ENCODE measurements around the gene SLC38A10. TPM values are rescaled to one million over a fixed set of nuclear protein-coding genes. Genes with fewer than 3 reads are reported as not detected.
A peak's percentile ranks its signal among the peaks of the same experiment; 100 is the strongest.
"Not testable (repeated sequence)": the region's sequence is repeated elsewhere in the genome, so short reads cannot be mapped to it uniquely, and the experiment has no call there.

SLC38A10 gene
- total RNA-seq, 1 experiment from 2014 or later = 40.9 TPM

DNA sequence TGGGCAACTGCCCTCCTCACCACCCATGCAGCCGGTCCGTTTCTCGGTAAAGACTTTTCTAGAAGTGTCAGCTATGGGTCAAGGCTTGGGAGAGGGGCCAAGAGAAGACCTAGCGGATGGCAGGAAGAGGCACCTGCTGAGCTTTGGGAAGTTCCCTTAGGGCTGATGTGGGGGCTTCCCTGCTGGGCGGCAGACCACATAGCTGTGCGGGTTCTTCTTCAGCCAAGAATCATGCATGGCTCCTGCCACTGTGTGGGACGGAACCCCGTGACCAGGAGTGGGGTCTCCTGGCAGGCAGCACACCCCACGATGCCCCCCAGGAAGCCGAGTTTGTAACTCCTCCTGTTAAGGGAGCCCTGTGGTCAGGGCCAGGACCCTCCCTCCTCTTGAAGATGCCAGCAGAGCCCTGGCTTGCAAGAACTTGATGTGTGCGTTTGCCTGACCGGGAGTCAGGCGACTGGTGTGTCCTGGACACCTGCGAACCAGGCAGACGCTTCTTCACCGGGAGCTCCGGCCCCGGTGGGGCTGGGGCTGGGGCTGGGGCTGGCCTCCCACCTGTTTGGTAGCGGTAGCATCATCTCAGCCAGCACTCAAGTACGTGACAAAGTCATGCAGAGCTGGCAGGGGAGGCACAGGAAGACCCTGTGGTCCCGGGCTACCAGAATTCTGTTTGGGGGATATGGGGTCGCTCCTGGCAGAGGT is 17.7 kb upstream of the SLC38A10 start:
- no peak for DNase-seq (ENCODE audit: low spot score)

DNA sequence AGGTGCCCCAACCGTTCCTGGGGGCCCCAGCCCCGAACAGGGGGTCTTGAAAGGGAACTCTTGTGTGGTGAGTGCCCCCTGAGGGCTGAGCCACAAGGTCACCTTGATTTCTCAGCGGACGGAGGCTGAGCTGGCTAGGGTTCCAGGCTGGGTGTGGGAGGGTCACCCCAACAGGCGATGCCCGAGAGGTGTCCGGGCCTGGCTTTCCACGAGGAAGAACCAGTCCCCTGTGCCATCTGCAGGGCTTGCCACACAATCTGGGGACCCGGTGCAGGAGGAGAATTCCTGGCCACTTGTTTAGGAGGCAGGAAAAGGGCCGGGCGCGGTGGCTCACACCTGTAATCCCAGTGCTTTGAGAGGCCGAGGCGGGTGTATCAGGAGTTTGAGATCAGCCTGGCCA is 16.8 kb upstream of the SLC38A10 start:
- no peak for DNase-seq (ENCODE audit: low spot score)

DNA sequence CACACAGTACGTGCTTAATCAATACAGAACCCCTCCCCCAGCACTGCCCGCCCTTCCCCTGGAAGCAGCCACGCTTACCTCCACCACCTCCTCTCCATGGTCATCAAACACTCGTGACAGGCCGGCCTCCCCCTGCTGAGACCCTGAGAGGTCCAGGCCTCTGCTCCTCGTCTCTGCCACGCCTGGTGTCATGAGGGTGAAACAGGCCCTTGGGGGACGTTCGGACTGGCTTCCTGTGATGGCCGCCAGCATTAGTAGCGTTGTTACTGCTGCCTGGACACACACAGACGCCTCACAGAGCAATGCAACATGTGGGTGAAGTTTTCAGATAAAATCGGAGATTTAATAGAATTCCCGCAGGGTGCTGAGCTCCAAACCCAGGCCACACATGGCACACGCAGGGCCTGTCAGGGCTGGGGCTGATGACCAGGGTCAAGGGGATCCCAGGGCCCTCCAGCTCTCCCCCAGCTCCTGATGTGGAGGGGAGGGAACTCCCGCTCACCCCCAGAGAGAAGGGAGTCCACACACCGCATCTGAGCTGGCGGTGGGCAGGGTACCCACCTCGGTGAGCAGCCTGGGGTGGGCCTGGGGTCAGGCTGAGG is 15.9 kb upstream of the SLC38A10 start:
- DNase-seq (ENCODE audit: low spot score) = no peak

DNA sequence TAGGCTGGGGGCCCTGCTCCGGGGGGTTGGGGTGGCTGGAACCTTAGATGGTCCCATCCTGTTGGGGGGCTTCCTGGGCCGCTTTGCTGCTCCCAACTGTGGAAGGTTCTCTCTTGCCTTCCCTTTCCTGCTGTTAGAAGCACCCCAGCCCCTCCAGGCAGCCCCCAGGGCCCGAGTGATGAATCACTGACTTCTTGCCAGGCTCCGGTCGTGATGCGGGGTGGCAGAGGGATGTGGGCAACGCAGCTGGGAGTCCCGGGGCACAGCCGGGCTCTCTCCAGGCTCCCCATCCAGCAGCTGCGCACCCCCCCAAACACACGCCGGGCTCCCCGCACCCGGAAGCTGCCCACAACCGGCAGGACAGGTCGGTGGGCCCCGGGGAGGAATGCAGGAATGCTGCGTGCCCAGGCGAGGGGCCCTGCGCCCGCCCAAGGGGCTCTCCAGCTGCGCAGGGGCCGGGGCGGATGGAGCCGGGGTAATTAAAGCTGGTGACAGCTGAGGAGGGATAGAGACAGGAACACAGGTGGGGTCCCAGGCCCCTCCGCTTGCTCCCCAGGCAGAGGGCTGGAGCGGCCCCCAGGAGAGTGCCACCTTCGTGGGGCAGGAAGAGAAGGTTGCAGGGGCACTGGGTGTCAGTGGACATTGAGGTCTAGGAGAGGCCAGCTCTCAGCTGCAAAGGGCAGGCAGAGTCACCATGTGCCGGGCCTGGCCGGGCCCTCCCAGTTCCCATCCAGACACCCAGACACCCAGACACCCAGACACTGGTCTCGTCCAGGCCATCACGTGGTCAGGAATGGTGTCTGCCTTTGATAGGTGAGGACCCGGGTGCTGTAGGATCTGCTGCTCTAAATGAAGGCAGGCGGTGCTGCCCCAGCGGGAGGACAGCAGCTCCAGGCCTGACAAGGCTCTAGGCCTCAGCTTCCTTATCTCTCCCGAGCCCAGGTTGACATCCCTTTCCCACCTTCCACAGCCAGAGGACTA is 15.0 kb upstream of the SLC38A10 start:
- no peak for DNase-seq (ENCODE audit: low spot score)

DNA sequence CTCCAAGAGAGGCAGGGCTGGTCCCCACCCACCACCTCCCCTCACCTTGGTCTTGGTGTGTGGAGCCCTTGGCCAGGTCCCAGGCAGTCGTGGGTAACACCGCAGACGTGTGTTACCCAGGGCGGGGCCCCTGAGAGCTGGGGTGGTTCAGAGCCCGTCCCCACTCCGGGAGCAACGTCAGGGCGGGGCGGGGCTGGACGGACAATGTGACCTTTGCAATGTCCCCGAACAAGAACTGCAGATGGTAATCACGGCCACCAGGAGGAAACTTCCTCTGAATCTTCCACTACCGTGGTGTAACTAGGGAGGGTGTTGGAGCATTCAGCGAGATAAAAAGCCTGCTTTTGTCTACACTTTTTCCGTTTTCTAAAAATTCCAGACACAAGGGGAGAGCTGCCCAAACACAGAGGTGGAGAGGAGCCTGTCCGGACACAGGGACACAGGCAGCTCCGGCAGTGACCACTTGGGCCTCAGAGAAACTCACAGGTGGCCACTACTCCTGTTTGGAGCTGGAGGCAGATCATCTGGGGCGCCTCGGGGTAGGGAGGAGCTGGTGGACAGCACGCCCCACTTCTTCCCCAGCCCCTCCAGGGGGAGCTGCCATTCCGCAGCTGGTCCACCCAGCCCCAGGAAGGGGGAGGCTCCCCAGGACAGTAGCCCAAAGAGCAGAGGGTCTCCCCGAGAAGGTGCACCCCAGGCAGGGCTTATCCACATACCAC is 14.2 kb upstream of the SLC38A10 start:
- DNase-seq (ENCODE audit: low spot score) = peak; percentile 85

DNA sequence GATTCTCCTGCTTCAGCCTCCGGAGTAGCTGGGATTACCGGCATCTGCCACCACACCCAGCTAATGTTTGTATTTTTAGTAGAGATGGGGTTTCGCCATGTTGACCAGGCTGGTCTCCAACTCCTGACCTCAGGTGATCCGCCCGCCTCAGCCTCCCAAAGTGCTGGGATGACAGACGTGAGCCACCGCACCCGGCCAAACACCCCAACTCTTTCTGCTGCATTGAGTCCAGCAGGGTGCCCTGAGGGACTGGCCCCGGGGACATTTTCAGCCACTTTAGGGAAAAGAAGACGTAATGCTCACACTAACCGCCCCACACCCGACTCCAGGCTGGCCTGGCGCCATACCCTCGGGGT is 13.7 kb upstream of the SLC38A10 start:
- not testable (repeated sequence) for DNase-seq (ENCODE audit: low spot score)

DNA sequence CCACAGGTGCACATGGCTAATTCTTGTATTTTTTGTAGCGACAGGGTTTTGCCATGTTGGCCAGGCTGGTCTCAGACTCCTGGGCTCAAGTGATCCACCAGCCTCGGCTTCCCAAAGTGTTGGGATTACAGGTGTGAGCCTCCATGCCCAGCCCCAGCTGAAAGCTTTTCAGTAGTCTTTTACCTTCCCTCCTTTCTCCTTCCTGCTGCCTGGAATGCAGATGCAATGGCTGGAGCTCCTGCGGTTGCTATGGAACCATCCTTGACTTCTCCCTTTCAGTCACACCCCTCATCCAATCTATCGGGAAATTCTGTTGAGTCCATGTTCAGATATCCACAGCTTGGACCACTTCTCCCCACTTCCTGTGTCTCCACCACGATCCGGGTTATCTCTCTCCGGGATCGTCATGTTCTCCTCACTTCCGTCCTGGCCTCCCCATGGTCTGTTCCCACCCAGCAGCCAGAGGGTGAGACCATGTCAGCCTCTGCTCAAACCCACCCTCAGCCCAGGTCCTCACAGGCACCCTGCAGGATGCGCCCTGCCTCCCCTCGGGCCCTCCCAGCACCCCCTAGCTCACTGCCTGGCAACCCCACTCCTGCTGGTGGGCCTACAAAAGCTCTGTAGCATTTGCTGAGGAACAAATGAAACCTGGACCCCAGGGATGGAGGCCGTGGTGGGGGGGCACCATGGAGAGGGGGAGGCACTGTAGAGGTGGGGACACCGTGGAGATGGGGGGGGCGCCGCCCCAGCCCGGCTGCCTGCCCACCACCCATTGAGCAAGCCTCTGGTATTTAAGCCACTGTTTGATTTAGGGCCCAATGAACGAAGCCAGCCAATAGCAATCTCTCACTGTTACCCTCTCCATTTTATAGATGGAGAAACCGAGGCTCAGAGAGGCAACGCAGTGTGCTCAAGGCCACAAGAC is 12.8 kb upstream of the SLC38A10 start:
- DNase-seq (ENCODE audit: low spot score) = no peak

DNA sequence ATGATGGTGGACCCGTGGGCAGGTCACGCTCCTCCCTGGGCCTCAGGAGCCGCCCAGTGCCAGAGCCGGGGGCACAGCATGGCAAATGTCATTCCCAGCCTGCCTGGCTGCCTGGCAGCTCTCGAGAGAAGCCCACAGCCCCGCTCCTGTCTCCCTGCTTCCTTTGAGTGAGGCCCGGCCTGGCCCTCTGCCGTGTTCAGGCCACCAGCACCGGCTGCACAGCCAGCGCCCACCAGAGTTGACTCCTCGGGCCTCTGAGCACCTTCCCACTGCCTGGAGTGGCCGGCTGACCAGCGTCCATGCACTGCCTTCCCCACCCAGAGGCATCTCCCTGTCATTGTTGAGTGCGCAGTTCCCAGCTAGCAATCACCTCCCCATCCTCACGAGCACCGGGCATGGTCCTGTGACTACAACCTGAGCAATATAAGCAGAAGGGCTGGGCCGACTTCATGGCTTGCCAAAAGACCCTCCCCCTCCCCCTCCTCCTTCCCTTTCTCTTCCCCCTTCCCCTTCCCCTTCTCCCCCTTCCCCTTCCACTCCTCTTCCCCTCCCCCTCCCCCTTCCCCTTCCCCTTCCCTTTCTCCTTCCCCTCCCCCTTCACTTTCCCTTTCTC is 11.9 kb upstream of the SLC38A10 start:
- no peak for DNase-seq (ENCODE audit: low spot score)

DNA sequence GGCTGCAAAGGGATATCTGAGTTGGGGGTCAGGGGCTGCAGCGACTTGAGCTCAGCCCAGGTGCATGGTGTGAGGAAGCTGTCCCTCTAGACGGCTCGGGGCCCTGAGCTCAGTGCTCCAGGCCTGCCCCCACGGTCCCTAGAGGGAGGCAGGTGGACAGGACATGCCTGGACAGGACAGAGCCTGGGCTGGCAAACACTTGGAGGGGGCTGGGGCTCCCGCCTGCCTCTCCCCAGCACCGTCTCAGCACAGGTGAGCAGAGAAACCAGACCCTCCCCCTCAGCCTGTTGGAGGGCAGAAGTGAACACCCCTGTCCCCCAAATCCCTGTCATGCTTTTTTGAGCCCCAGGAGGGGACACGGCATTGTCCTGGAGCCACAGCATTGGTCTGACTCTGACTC is 11.4 kb upstream of the SLC38A10 start:
- no peak for DNase-seq (ENCODE audit: low spot score)

DNA sequence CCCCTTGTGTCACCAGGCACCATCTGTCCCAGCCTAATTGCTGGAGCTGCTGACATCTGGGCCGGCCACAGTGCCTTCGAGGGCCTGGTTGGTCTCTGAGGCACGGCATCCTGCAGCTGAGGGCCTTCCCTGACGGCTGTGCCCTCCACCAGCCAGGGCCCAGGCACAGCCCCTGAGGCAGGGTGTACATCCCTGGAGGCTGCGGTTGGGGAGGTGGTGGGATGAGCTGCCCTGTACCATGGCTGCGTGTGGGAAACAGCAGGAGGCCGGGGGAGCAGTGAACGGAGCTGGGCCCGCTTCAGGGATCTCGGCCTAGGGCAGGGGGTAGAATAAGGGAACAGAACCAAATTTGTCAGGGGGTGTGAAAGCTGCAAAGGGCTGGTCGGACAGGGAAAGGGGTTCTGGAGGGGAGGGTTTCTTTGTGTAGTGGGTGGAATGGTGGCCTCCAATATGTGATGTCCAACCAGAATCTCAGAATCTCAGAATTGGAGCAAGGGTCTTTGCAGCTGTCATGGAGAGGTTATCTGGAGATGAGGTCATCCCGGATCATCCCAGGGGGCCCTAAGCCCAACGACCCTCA is 10.0 kb upstream of the SLC38A10 start:
- DNase-seq (ENCODE audit: low spot score) = no peak

DNA sequence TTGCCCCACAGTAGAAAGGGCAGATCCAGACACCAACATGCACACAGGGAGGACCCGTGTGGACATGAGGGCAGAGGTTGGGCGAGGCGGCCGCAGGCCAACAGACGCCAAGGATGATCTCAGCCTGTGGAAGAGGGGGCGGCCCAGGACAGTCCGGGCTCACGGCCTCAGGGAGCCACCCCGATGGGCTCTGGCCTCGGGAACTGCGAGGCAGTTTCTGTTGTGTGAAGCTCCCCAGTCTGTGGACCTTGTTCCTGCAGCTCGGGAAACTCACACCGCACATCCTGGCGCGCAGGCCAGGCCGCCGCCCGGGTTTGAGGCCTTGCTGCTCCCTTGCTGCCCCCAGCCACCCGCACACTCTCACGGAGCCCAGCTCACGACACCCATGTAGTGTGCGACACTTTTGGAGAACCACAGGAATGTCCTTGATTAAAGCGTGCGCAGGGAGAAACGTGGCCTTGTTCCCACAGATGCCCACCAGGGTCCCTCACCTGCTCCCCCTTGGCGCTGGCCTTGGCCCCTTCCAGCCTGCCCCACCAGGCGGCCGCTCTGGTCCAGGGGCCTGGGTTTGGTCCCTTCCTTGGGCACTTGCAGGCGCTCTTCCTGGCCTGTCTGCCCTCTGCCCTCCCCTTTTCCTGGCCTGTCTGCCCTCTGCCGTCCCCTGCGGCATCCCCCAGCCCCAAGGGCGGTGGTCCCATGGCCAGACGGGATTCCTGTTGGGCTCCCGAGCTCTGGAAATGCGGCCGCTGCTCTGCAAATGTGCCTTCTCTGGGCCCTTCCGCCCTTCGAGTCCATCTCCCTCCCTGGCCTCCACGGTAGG is 9.3 kb upstream of the SLC38A10 start:
- no peak for DNase-seq (ENCODE audit: low spot score)

DNA sequence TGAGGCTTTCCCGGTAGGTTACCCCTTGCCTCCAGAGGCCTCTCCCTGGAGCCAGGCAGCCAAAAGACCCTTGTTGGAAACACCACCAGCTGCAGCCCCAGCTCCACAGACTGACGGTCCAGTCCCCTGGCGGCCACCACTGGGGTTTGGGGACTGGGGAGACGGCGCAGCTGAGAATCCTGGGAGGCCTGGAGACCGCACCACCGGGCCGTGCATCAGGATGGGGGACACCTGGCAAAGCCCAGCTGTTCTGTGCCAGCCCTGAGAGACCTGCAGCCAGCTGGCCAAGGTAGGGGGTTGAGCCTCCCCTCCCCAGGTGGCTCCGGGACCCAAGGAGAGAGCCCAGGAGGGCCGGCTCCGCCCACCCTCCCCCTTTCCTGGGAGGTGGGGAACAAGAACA is 8.3 kb upstream of the SLC38A10 start:
- no peak for DNase-seq (ENCODE audit: low spot score)

DNA sequence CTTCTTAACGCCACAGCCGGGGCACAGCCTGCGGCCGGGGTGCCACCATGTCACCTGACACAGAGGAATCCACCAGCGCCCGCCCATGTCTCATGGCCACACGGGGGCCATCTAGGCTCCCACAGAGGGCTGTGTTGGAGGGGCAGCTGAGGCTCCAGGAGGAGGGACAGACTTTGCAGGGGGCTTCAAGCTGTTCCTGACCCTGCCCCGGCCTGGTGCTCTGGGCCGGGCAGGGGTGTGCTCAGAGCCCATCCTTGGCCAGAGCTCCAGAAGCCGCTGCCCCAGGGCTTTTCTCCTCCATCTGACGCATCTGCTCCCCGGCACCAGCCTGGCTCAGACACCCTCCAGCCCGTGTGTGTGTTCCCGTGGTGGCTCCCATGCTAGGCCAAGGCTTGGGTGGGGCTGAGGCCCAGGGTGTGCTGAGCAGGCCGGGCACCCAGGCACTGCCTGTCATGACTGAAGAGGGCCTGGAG is 7.8 kb upstream of the SLC38A10 start:
- no peak for DNase-seq (ENCODE audit: low spot score)

DNA sequence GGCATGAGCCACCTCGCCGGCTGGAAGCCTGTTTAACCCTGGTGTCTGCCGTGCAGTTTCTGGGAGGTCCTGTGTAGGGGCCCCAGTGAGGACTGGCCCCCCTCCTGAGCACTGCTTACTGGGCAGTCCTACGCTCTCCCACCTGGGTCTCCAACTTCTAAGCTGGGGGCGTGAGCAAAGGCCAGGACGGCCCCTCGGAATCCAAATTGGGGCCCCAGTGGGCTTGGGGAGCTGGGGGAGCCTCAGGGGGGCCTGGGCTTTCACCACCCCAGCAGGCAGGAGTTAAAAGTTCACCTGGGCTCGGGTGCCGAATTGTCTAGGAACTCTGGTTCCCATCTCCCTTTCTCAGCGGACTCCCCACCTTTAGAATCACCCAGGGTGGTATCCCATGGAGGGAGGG is 7.2 kb upstream of the SLC38A10 start:
- no peak for DNase-seq (ENCODE audit: low spot score)

DNA sequence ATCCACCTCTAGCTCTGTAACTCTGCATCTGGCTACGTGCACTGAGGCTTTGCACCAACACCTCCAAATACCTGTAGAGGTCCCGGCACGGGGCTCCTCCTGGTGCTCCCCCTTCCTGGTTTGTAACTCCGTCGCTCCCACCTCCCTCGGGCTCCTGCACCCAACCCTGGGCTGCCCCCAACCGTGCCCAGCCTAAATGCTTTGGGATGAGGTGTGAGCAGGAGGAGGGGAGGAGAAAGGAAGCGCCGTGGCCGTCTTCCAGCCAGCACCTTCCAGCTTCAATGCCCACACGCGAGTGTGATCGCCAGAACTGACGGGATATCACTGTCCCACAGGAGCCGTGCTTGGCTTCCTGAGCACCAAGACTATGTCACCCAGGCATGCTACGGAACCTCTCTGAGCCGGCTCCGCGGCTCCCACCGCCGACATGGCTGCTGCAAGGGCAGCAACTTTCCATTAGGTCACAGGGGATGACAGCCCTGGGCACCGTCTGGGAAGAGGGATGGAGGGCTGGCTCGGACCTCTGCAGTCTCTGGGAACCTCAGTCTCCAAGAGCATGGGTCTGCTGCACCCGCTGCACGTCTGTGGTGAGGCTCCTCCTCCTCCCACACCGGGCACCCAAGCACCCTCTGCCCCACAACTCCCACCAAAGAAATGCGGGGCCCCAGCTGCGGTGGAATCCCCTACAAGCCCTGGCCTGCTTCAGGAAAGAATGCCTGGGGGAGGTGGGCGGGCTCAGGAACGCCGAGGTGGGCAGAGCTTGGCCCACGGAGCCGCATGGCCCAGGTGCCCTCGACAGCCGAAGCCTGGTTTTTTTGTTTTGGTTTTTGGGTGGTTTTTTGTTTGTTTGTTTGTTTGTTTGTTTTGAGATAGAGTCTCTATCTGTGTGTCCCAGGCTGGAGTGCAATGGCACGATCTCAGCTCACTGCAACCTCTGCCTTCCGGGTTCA is 6.4 kb upstream of the SLC38A10 start:
- no peak for DNase-seq (ENCODE audit: low spot score)

DNA sequence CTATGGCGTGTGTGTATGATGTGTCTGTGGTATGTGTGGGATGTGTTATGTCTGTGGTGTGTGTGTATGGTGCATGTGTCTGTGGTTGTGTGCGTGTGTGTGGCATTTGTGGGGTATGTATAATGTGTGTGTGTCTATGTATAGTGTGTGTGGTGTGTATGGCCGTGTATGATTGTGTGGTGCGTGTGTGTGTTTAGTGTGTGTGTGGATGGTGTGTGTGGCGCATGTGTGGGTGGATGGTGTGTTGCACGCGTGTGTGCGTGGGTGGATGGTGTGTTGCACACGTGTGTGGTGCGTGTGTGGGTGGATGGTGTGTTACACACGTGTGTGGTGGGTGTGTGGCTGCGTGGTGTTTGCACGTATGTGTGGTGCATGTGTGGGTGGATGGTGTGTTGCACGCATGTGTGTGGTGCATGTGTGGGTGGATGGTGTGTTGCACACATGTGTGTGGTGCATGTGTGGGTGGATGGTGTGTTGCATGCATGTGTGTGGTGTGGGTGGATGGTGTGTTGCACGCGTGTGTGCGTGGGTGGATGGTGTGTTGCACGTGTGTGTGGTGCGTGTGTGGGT is 5.6 kb upstream of the SLC38A10 start:
- no peak for DNase-seq (ENCODE audit: low spot score)

DNA sequence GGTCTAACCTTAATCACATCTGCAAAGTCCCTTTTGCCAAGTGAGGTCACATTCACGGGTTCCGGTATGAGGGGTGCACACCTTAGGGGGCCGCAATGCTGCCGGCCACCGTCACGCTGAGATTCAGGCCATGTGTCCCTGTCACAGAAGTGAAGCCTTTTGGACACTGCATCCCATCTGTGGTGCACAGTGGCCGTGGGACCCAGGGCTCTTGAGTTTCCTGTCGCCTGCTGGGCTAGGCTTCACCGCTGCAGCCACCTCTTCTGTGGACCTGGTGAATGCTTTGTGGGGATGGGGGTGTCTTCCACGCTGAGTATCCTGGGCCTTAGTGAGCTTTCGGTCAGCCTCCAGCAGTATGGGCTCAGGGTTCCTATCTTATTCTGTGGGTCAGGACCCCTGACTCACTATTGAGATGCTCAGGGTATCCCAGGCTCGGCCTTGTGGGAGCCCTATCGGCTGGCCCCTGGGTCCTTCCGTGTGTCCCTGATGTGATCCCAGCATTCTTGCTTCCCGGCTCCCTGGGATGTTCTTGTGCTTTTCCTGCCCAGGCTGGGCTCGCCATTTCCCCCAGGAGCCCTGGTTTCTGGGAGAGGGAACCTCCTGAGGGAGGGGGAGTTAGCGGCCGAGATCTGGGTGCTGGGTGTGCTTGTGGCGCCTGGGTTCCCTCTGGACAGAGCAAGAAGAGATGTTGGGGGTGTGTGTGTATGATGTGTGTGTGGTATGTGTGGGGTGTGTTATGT is 4.9 kb upstream of the SLC38A10 start:
- no peak for DNase-seq (ENCODE audit: low spot score)
